GM21423 (cell line): ENCODE results near the gene KDM2A.
"Not testable (repeated sequence)": the region's sequence is repeated elsewhere in the genome, so short reads cannot be mapped to it uniquely, and the experiment has no call there.

ENCODE experiments used
- ATAC-seq: cut with Tn5 transposase; IDR thresholded peaks from one replicate; pipeline ENCODE4 v1.9.1; 2021; ENCODE audit warnings: mild to moderate bottlenecking, moderate library complexity; ENCODE audit not compliant: unreplicated experiment

Gene KDM2A

GRCh38 chr11:67117672-67118180 is 1.3 kb upstream of the KDM2A start:
- no peak for ATAC-seq

GRCh38 chr11:67118181-67118766 is 789 bp upstream of the KDM2A start:
- ATAC-seq = no peak

- peak; percentile 12 for ATAC-seq
Observed at GRCh38 chr11:67119585-67120391, 725 bp downstream of the KDM2A start.

- ATAC-seq = no peak
Observed at GRCh38 chr11:67120456-67120855, 1.4 kb downstream of the KDM2A start.

- no peak for ATAC-seq
Observed at GRCh38 chr11:67120881-67121710, 2.0 kb downstream of the KDM2A start.

- ATAC-seq = not testable (repeated sequence)
Observed at GRCh38 chr11:67123801-67124200, 4.7 kb downstream of the KDM2A start.

- ATAC-seq = not testable (repeated sequence)
Observed at GRCh38 chr11:67126243-67126642, 7.2 kb downstream of the KDM2A start.

GRCh38 chr11:67126986-67127385 is 7.9 kb downstream of the KDM2A start:
- no peak for ATAC-seq

GRCh38 chr11:67130861-67131260 is 11.8 kb downstream of the KDM2A start:
- ATAC-seq = not testable (repeated sequence)

GRCh38 chr11:67136156-67136555 is 17.1 kb downstream of the KDM2A start:
- no peak for ATAC-seq

- no peak for ATAC-seq
Observed at GRCh38 chr11:67138922-67139321, 19.9 kb downstream of the KDM2A start.

GRCh38 chr11:67146516-67147226 is 27.6 kb downstream of the KDM2A start:
- no peak for ATAC-seq

- no peak for ATAC-seq
Observed at GRCh38 chr11:67153971-67154370, 34.9 kb downstream of the KDM2A start.

- no peak for ATAC-seq
Observed at GRCh38 chr11:67154726-67155125, 35.7 kb downstream of the KDM2A start.

GRCh38 chr11:67157691-67158090 is 38.6 kb downstream of the KDM2A start:
- ATAC-seq = no peak

- no peak for ATAC-seq
Observed at GRCh38 chr11:67158221-67158620, 39.2 kb downstream of the KDM2A start.

GRCh38 chr11:67160045-67160444 is 41.0 kb downstream of the KDM2A start:
- no peak for ATAC-seq

- no peak for ATAC-seq
Observed at GRCh38 chr11:67160872-67161783, 42.1 kb downstream of the KDM2A start.

GRCh38 chr11:67163006-67163405 is 43.9 kb downstream of the KDM2A start:
- ATAC-seq = no peak

GRCh38 chr11:67165623-67166022 is 46.6 kb downstream of the KDM2A start:
- no peak for ATAC-seq
